Measurements from ENCODE around the gene PRPF31.

DNA sequence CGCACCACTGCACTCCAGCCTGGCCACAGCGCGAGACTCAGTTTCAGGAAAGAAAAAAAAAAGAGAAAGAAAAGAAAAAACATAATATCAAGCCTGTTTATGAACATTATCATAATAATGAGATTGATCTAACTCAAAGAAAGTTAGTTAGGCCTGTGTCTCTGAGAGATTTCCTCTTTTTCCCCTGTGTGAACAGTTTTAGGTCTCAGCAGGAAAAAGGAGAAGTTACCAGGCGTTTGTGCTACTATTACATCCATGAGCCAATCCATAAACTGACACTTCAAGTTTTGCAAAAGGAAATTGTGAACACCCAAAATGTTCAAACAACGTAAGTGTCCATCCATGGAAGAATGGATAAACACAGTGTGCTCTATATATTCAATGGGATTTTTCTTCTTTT lies 38.2 kb upstream of the PRPF31 start:
- TF ChIP-seq GATA2 (IDR thresholded peaks at IDR 0.05; ENCODE audit: low read depth, low read length) = no peak
- TF ChIP-seq GATA3 (IDR thresholded peaks at IDR 0.05; ENCODE audit: low read depth, low read length) = no peak

Measured in SH-SY5Y (cell line).